A549 treated with GW870086 at 1 μM for 4 hours (cell line): ENCODE data around the gene VPS8. TPM values are rescaled to one million over a fixed set of nuclear protein-coding genes. Genes with fewer than 3 reads are reported as not detected.

ENCODE experiments used
- total RNA-seq: library from RNA; stranded (reverse); fragments of 200-300 nt; extraction: Qiagen RNA extraction; gene quantifications from 5 replicates; pipeline ENCODE4 v1.2.3, GENCODE V29; 2022; ENCODE audit warnings: low read depth

Gene VPS8
- 5.9 to 8.5 TPM (median 8.0 TPM) in 5 replicates for total RNA-seq

GRCh38 chr3:184811999-184812661, at the start of gene VPS8:
VPS8 (plus strand) TSS chr3:184812166; CDS start chr3:184824633, 12,467 bp downstream.

Other genes with a start within 250 kb of the VPS8 start
- 24.8 to 29.4 TPM (median 29.1 TPM) in 5 replicates for gene MAGEF1, start 100.1 kb upstream of the VPS8 start, total RNA-seq